GM11168 (cell line): Measurements from ENCODE around the gene AADAC.
"Not testable (repeated sequence)": the region's sequence is repeated elsewhere in the genome, so short reads cannot be mapped to it uniquely, and the experiment has no call there.

Source experiments
- in situ Hi-C: fragments of 300-500 bp; cut with MboI; formaldehyde crosslinking; loops from one replicate; pipeline ENCODE4 v1.12.0; 2022; ENCODE audit warnings: low sequenced_read_pairs; ENCODE audit not compliant: unreplicated experiment

The AADAC gene

GRCh38 chr3:151796105-151796680, 17.7 kb upstream of the AADAC start:
- in situ Hi-C loops, result no loop called here

- in situ Hi-C loops, result no loop called here
These were observed 15.4 kb upstream of the AADAC start for GRCh38 chr3:151798466-151798865.

- in situ Hi-C loops, result no loop called here
These were observed 13.5 kb upstream of the AADAC start for GRCh38 chr3:151800431-151800830.

- in situ Hi-C loops, result no loop called here
These were observed 9.6 kb upstream of the AADAC start for GRCh38 chr3:151804267-151804666.

GRCh38 chr3:151806838-151807237, 7.1 kb upstream of the AADAC start:
- in situ Hi-C loops, result no loop called here

DNA sequence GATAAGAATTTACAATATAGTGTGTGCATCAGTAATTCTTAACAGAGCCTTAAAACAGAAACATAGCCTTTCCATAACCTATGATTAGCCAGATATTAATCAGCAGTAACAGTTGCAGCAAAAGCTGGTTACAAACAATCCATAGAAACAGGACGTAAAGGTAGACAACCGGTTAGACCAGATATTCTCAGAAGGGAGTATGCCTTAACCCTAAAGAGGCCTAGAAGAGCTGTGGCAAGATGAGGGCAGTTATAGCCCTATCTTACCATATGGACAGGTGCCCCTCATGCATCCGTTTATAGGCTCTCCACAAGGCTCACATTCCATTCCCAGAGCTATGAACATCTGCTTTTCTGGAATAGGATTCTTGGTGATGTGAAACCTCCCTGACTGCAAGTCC, 5.0 kb upstream of the AADAC start:
- in situ Hi-C loops, result not testable (repeated sequence)

DNA sequence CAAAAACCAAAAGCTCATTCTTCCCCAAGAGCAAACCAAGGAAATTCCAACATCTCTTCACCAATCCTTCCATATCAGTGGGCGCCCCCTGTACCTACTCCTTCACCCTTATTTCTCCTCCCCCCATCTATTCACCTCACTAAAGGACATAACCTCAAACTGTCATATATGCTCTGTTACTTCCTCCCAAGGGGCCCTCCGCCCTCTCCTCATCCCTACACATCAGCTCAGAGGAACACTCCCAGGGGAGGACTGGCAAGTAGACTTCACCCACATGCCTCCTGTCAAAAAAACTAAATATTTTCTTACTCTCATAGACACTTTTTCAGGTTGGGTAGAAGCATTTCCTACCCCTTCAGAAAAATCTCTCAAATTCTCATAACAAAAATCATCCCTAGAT, 2.4 kb upstream of the AADAC start:
- in situ Hi-C loops, result no loop called here

DNA sequence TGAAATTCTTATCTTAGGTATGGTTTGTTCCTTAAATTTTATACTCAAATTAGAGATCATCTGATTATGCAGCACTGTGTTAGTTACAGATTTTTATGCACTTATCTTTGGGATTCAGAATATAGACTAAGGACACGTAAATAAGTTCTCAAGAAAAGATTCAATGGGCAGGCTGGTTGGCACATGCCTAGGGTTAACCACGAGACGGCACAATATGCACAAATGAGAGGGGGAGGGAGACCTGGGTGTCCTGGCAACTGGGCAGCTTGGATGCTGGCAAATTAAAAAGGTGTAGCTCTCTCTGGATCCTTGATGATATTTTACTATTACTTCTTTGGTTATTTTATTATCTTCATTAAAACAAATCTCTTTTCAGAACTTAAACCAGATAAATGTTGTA, 672 bp downstream of the AADAC start:
- in situ Hi-C loops, result no loop called here

DNA sequence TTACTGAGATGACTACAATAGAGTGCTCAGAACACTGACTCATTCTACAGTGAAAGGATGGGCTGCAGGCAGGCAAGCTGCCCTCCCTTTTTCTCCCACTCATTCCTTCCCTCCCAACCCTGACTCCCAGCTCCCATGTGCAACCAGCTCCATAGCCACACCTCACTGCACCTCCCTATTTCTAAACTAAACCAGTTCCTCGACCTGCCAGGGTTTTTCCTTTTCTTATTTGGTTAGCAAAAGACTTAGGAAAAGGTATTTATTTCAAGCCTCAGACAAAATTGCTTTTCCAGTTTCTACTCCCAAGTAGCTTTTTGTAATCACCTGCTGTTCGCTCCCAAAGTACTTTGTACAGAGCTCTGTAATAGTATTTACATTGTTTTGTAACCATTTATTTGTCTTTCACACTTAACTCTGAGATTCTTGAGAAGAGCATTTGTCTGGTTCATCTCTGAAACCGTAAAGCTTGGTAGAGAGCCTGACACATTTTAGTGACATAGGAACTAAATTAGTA, 2.2 kb downstream of the AADAC start:
- in situ Hi-C loops, result no loop called here

DNA sequence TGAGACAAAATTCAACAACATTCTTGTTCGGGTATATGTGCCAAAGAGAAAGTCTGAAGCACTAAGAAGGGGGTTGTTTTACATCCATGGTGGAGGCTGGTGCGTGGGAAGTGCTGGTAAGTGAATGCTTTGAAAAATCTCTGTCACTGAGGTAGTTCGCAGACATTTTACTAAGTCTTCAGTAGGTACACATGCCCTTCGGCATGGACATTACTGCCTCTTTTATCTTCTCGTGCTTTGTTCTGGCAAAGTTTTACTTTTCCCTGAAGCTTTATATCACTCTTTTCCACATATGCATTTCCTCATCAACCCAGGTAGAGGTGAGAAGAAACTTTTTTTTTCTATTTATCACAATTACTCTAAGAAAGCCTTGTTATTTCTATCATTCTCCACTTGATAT, 3.6 kb downstream of the AADAC start:
- in situ Hi-C loops, result no loop called here

DNA sequence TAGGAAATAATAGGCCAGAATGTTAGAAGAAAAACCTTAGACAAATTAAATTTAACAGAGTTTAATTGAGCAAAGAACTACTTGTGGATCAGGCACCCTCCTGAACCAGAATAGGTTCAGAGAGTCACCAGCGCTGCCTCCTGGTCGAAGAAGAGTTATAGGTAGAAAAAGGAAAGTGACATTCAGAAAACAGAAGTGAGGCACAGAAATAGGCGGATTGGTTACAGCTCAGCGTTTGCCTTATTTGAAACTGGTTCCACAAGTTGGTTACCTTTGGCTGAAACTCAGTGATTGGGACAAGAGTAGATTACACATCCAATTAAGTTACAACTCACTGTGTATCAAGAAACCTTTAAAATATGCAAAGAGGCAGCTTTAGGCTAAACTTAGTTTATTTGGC, 4.4 kb downstream of the AADAC start:
- in situ Hi-C loops, result no loop called here

DNA sequence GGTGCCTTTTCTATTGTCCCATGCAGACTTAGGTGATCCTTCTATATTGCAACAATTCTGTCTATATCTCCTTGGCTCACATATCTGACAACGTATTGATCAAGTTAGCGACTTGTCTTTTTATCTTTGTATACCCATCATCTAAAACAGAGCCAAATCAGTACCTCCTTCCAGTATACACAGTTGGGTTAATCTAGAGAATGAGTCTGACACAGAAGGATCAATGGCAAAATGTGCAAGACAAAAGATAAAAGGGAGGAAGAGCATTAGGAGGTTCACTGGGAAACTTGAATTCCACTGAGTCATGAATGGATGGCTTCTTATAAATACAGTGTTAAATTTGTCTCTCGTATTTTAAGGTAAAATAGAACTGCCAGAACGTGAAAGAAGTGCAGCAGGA, 6.0 kb downstream of the AADAC start:
- in situ Hi-C loops, result no loop called here

DNA sequence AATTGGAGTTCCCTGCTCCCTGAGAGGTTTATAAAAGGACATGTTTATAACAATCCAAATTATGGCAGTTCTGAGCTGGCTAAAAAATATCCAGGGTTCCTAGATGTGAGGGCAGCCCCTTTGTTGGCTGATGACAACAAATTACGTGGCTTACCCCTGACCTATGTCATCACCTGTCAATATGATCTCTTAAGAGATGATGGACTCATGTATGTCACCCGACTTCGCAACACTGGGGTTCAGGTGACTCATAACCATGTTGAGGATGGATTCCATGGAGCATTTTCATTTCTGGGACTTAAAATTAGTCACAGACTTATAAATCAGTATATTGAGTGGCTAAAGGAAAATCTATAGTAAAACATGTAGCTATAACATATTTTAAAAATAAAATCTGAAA, 13.9 kb downstream of the AADAC start:
- in situ Hi-C loops, result loop anchor here (25.0 kb wide), 1 partner anchor 391 kb away; no protein-coding TSS in a partner anchor

DNA sequence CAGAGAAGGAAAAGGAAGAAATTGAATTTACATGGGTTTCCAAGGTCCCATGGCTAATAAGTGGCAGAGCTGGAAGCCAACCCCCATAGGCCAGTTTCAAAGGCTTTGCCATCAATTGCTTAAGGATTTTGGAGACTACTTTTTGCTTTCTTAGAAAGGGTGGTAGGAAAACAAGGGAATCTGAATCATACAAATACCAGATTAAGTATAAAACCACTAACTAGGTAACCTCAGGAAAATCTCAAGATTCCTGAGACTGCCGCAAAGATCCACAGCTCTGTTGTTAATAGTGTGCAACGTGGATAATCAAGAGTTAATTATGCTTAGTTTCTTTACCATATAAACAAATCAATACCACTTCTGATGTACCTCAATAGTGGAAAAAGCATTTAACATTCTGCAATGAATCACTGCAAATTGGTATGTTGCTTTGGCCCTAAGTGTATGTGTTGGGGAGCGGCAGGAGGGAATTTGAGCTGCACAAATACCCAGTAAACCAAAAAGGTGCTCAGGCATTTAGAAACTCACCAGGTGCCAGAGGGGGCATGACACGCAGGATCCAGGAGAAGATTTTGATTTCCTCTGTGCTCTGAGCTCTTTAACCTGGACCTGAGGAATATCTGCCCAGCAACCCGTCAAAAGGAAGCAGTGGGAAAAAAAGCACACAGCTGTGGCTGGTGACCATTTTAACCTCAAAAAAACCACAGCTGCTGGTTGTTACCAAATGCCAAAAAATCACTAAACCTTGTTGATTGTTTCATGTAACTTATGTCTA, 22.0 kb downstream of the AADAC start:
- in situ Hi-C loops, result loop anchor here (25.0 kb wide), 1 partner anchor 399 kb away; no protein-coding TSS in a partner anchor

- in situ Hi-C loops, result loop anchor here (25.0 kb wide), 1 partner anchor 400 kb away; no protein-coding TSS in a partner anchor
These were observed 23.1 kb downstream of the AADAC start for GRCh38 chr3:151837057-151837456.

DNA sequence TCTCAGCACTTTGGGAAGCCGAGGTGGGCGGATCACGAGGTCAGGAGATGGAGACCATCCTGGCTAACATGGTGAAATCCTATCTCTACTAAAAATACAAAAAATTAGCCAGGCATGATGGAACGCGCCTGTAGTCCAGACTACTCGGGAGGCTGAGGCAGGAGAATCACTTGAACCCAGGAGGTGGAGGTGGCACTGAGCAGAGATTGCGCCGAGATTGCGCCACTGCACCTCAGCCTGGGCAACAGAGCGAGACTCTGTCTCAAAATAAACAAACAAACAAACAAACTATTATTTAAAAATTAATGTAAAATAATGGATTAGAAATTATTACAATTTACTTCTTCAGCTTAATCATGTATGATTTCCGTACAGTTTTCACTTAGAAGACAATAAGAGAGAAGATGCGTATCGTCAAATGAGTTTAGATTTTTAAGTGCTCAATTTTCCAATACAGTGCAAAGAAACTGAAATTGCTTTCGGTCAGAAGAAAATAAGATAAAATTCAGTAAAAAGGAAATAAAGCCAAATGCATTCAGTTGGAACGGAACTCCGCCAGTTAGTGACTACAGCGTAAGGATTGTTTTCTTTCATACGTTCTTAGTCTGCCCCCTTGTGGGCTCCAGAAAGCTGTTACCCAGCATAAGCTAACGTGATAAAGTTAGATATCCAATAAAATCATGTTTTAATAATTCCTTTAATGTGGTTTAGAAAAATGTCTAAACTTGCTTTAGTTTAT, 24.8 kb downstream of the AADAC start:
- in situ Hi-C loops, result loop anchor here (25.0 kb wide), 1 partner anchor 401 kb away; no protein-coding TSS in a partner anchor

DNA sequence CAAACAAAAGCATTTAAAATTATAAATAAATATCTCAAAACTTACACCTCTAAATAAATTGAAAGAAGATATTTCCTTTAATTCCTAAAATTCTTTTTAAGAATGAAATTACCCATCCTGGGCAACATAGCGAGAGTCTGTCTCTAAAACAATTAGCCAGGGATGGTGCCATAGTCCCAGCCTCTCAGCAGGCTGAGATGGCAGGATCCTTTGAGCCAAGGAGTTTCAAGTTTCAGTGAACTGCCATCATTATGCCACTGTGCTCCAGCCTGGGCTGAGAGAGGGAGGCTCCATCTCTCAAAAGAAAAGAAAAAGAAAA, 25.4 kb downstream of the AADAC start:
- in situ Hi-C loops, result loop anchor here (25.0 kb wide), 1 partner anchor 402 kb away; no protein-coding TSS in a partner anchor

DNA sequence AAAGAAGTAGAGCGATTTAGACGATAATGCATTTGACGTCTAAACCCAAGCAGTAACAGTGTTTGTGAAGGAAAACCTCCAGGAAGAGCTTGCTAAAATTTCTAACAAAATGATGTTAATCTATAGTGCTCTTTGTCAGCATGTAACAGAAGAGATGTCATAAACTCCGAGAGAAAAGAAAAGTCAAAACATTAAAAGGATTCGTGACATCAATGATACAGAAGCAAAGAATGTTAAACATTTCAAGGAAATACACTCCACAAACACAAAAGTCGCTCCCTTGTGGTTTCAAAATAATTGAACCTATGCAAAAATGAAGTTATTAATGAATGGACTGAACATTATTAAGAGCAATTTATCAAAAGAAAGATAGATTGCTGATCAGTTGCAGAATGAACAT, 27.9 kb downstream of the AADAC start:
- in situ Hi-C loops, result loop anchor here (25.0 kb wide), 1 partner anchor 404 kb away; no protein-coding TSS in a partner anchor

DNA sequence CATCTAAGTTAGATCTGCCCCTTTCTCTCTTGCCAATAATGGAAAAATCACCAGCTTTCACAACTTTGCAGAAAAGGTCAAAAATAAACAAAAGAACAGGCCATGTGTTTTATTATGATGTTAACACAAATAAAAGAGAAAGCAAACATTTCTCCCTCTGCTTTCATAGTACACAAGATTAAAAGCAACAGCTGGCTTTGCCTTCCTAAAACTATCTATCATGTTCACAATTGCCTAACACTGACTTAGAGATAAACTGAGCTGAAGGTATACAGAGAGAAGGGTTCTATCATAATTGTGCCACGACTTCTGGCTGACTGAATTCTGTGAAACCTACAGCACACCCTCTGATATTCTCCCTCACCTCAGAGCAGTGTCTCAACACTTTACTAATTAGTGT, 29.4 kb downstream of the AADAC start:
- in situ Hi-C loops, result loop anchor here (25.0 kb wide), 1 partner anchor 406 kb away; no protein-coding TSS in a partner anchor

DNA sequence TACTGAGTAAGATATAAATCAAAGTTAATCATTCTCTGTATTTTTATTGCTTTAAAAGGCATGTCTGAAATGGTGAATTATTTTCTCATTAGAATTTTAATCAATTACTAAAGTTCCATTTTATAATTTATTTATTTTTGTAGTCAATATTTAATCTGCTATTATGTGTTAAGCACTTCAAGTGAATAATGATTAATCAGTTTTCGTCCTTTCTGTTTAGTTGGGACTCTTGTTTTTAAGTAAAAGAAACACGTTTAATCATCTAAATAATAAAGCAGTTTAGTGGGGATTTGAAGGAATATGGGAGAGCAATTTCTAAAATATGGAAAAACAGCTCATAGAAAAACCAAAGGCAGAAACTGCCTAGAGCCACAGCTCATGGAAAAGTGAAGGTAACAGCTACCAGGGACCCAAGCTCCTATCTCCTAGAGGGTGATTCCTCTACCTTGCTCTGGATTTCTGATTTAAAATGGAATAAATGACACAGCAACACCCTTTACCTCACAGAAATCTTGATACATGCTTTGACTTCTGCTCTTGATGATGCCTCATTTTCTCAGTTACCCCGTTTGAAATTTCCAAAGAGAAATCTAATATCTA, 31.5 kb downstream of the AADAC start:
- in situ Hi-C loops, result loop anchor here (25.0 kb wide), 1 partner anchor 408 kb away; no protein-coding TSS in a partner anchor
